Ovary (tissue), 3 donors: ENCODE measurements around the gene DHX32.
"Not testable (repeated sequence)": the region's sequence is repeated elsewhere in the genome, so short reads cannot be mapped to it uniquely, and the experiment has no call there.

ENCODE experiments used
- EP300 ChIP-seq: sonication (generic); formaldehyde crosslinking; IDR thresholded peaks from one replicate; pipeline ENCODE4 v1.6.1; 2017; ENCODE audit warnings: antibody characterized with exemption
- POLR2A ChIP-seq: fragments of 450-650 bp; IDR thresholded peaks from one replicate; pipeline ENCODE4 v1.6.1; 2017; ENCODE audit warnings: antibody characterized with exemption, mild to moderate bottlenecking, moderate library complexity
- TF ChIP-seq, protein P1 (sequence below), 3 donors: fragments of 450-650 bp in 2 of 3; fragments of 200-600 bp in 1 of 3; IDR thresholded peaks; one replicate each; pipeline versions ENCODE4 v1.5.1 to v1.8.0; 2016 to 2022; ENCODE audit warnings: antibody characterized with exemption in 3 of 3, mild to moderate bottlenecking in 1 of 3
- donor health status: DM: no; HTN: no; CAD: no.

DNA sequence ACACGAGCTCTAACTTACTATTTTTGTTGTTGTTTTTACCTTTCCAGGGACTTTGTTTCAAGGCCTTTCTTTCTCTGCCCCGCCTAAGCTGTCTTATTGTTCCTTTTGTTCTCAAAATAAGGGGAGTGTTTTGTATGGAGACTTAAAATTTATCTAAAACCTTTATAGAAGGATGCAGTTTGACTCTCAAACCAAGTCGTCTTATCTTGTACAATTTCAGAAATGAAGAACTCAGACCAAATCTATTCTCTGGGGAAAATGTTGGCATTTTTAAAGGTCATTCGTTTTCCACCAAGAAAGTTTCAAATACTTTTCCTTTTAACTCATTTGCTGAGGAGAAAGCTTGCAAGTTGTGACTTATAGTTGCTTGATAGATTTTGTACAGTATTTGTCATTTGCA is 16.2 kb upstream of the DHX32 start:
- TF ChIP-seq, protein P1, sequence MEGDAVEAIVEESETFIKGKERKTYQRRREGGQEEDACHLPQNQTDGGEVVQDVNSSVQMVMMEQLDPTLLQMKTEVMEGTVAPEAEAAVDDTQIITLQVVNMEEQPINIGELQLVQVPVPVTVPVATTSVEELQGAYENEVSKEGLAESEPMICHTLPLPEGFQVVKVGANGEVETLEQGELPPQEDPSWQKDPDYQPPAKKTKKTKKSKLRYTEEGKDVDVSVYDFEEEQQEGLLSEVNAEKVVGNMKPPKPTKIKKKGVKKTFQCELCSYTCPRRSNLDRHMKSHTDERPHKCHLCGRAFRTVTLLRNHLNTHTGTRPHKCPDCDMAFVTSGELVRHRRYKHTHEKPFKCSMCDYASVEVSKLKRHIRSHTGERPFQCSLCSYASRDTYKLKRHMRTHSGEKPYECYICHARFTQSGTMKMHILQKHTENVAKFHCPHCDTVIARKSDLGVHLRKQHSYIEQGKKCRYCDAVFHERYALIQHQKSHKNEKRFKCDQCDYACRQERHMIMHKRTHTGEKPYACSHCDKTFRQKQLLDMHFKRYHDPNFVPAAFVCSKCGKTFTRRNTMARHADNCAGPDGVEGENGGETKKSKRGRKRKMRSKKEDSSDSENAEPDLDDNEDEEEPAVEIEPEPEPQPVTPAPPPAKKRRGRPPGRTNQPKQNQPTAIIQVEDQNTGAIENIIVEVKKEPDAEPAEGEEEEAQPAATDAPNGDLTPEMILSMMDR (IDR thresholded peaks at IDR 0.05): not testable (repeated sequence)
- not testable (repeated sequence) for TF ChIP-seq EP300, POLR2A
